Measurements from ENCODE around the gene ATXN7L1.

The ATXN7L1 gene

DNA sequence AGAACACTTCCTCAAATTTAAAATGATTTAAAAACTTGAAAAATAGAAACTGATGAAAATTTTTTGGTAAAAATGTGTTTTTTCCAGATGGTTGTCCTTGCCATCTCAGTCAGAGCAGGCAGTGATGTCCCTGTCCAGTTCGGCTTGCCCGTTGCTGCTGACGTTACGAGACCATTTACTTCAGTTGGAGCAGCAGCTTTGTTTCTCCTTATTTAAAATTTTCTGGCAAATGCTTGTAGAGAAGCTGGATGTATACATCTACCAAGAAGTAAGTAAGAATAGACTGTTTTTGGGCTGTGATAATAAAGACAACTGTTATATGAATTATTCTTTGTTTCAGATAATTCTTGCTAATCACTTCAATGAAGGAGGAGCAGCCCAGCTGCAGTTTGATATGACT lies 311.2 kb downstream of the ATXN7L1 start:
- DNase-seq: no peak

DNA sequence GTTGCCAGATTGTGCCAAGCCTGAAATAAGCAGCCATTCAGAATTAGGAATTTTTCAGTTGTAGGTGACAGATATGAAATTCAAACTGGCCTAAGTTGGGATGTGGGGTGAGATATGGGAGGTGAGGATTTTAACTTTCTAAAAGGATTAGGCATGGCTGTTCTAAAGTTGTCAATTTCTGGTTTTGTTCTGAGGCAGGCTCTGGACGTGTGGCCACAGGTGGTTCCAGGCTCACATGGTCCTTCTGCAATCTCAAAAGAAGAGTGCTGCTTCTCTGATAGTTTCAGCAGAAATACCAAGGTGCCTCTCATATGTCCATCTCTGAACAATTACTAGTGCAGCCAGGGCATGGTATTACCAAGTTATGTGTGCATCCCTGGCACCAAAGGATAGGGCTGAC lies 316.5 kb downstream of the ATXN7L1 start:
- DNase-seq: no peak
